ENCODE data around the gene MGME1. TPM values are rescaled to one million over a fixed set of nuclear protein-coding genes. Genes with fewer than 3 reads are reported as not detected.

MGME1 gene
- total and polyA plus RNA-seq, 4 donors: 10.1 to 19.1 (median 11.5) TPM

DNA sequence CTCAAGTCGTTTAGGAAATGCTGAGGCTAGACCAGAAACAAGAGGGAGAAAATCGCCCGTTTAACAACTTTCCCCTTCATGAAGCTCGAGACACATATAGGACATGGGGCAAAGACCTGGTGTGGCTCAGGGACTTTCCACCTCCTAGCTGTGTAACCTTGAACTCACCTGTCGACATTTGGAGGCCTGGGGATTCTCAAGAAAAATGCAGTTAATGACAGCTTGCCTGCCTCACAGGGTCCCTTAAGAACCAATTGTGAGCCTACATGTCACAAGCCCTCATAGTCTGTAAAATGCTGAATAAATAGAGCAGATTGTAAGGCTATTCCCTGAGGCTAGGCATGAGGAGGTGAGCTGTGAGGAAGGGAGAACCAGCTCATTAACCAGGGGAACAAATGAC lies 35.1 kb downstream of the MGME1 start:
- DNase-seq: no peak
- Histone ChIP-seq H3K4me3 (no peak overlapping the region), H3K9me3 (ENCODE audit: control insufficient read depth in 4 of 4, insufficient read depth in 3 of 4, low read length in 3 of 4) (no peaks in the 10 kb centered on the region), H3K36me3 (ENCODE audit: control insufficient read depth in 4 of 4, insufficient read depth in 4 of 4, low read length in 4 of 4) (no peaks in the 10 kb centered on the region), H3K27me3 (ENCODE audit: control insufficient read depth in 3 of 3, insufficient read depth in 3 of 3, low read length in 2 of 3) (no peaks in the 10 kb centered on the region), H3K9ac (ENCODE audit: insufficient read depth in 1 of 2, low read length in 2 of 2) (no peak overlapping the region), H3K27ac (ENCODE audit: low read depth in 1 of 2, low read length in 1 of 2) (no peak overlapping the region), H3K4me1 (ENCODE audit: control insufficient read depth in 5 of 5, insufficient read depth in 5 of 5, low read length in 5 of 5) (peaks cover 0 to 20% (median 7%) of the 10 kb centered on the region in 5 donors)
- WGBS, 2 donors: 66 to 78% methylated on average over 5 of the region's 5 CpGs
- no peak for ATAC-seq (ENCODE audit: insufficient read depth, low FRiP score)
- no peak for TF ChIP-seq CTCF (IDR thresholded peaks at IDR 0.05; ENCODE audit: control extremely low read depth, extremely low read depth)

- H3K27ac ChIP-seq (ENCODE audit: low read depth in 1 of 2, low read length in 1 of 2): no peak overlapping the region
- 71 to 72% methylated on average over 8 of the region's 8 CpGs for whole genome bisulfite sequencing, 2 donors
- H3K4me1 ChIP-seq (ENCODE audit: control insufficient read depth in 5 of 5, insufficient read depth in 5 of 5, low read length in 5 of 5): peaks cover 0 to 20% (median 7%) of the 10 kb centered on the region in 5 donors
- DNase-seq: peak; percentile 53 to 78 (median 72)
- H3K36me3 ChIP-seq (ENCODE audit: control insufficient read depth in 4 of 4, insufficient read depth in 4 of 4, low read length in 4 of 4): no peaks in the 10 kb centered on the region
- H3K9me3 ChIP-seq (ENCODE audit: control insufficient read depth in 4 of 4, insufficient read depth in 3 of 4, low read length in 3 of 4): no peaks in the 10 kb centered on the region
- H3K4me3 ChIP-seq: no peak overlapping the region
- no peaks in the 10 kb centered on the region for H3K27me3 ChIP-seq (ENCODE audit: control insufficient read depth in 3 of 3, insufficient read depth in 3 of 3, low read length in 2 of 3)
- no peak overlapping the region for H3K9ac ChIP-seq (ENCODE audit: insufficient read depth in 1 of 2, low read length in 2 of 2)
- no peak for TF ChIP-seq CTCF (IDR thresholded peaks at IDR 0.05; ENCODE audit: control extremely low read depth, extremely low read depth)
- no peak for ATAC-seq (ENCODE audit: insufficient read depth, low FRiP score)
These were observed 35.7 kb downstream of the MGME1 start for GRCh38 chr20:18004384-18005031.

DNA sequence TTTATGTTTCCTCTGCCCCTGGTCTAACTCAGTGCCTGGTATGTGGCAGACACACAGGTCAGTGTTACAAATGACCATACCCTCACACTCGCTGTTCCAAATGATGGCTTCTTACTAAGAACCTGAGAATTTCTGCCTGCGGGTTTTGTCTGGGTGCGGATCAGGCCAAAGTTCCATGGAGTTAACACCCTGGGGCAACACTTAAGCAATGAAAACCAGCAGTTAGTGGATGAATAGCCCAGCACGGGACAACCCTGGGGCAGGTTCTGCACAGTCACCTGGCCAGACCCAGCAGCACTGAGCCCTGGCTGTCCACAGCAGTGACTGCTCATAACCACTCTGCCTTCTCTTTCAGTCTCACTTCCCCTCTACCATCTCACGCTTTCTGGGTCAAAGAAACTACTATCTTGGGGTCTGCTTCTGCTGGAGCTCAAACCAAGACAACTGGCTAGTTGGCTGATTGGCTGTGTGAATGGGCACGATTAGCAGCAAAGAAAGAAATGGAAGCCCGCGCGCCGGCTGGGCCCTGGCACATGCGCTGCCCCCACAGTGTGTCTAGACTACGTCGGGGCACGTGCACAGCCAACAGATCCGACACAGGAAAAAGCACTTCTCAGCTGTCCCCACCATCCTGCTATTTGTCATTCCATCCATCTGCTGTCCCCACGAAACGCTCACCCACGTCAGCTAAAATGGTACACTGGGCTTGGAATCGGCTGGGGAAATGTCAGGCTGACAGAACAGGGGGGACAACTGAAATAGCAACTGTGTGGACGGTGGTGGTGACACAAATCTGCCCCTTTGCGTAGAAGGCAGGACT lies 36.6 kb downstream of the MGME1 start:
- H3K27me3 ChIP-seq (ENCODE audit: control insufficient read depth in 3 of 3, insufficient read depth in 3 of 3, low read length in 2 of 3): no peaks in the 10 kb centered on the region
- WGBS, 2 donors: 71 to 82% methylated on average over 21 of the region's 21 CpGs
- ATAC-seq (ENCODE audit: insufficient read depth, low FRiP score) (no peak), DNase-seq (peak in 2 of 3 donors; percentile 37 to 44)
- peak overlapping the region in 1 of 2 donors; percentile 8 for H3K27ac ChIP-seq (ENCODE audit: low read depth in 1 of 2, low read length in 1 of 2)
- H3K9ac ChIP-seq (ENCODE audit: insufficient read depth in 1 of 2, low read length in 2 of 2): no peak overlapping the region
- no peak for TF ChIP-seq CTCF (IDR thresholded peaks at IDR 0.05; ENCODE audit: control extremely low read depth, extremely low read depth)
- no peak overlapping the region for H3K4me3 ChIP-seq
- no peaks in the 10 kb centered on the region for H3K9me3 ChIP-seq (ENCODE audit: control insufficient read depth in 4 of 4, insufficient read depth in 3 of 4, low read length in 3 of 4)
- no peaks in the 10 kb centered on the region for H3K36me3 ChIP-seq (ENCODE audit: control insufficient read depth in 4 of 4, insufficient read depth in 4 of 4, low read length in 4 of 4)
- peaks cover 0 to 20% (median 7%) of the 10 kb centered on the region in 5 donors for H3K4me1 ChIP-seq (ENCODE audit: control insufficient read depth in 5 of 5, insufficient read depth in 5 of 5, low read length in 5 of 5)

Data from lung (tissue), 12 donors.